Spleen (tissue), 11 donors: Measurements from ENCODE around the gene CAMKV. TPM values are rescaled to one million over a fixed set of nuclear protein-coding genes. Genes with fewer than 3 reads are reported as not detected.

Experiments
- DNase-seq: peaks from one replicate; pipeline ENCODE4 v3.0.0-alpha.2; 2020
- H3K27ac ChIP-seq, 8 donors: fragments of 200-600 bp; sonication (generic) in 7 of 8; 1 replicate in 4 of 8; 2 replicates in 4 of 8; pipeline versions ENCODE4 v1.5.0 to v1.8.0; 2016 to 2021; ENCODE audit warnings: inconsistent platforms in 4 of 8, mild to moderate bottlenecking in 4 of 8, moderate library complexity in 1 of 8
- H3K27me3 ChIP-seq, 7 donors: fragments of 200-600 bp; sonication (generic) in 6 of 7; replicated peaks in 1 of 7; 1 replicate in 4 of 7; 2 replicates in 3 of 7; pipeline versions ENCODE4 v1.5.0 to v1.8.0; 2016 to 2021; ENCODE audit warnings: inconsistent platforms in 3 of 7, mild to moderate bottlenecking in 1 of 7
- H3K36me3 ChIP-seq, 6 donors: fragments of 200-600 bp; sonication (generic) in 5 of 6; 1 replicate in 4 of 6; 2 replicates in 2 of 6; pipeline versions ENCODE4 v1.5.0 to v1.8.0; 2016 to 2021; ENCODE audit warnings: inconsistent platforms in 2 of 6
- H3K4me1 ChIP-seq, 6 donors: fragments of 200-600 bp; sonication (generic) in 5 of 6; 1 replicate in 3 of 6; 2 replicates in 3 of 6; pipeline versions ENCODE4 v1.5.0 to v1.8.0; 2016 to 2021; ENCODE audit warnings: inconsistent platforms in 3 of 6
- H3K4me3 ChIP-seq, 8 donors: fragments of 200-600 bp; sonication (generic) in 7 of 8; 1 replicate in 4 of 8; 2 replicates in 4 of 8; pipeline versions ENCODE4 v1.5.0 to v1.8.0; 2016 to 2021; ENCODE audit warnings: inconsistent platforms in 4 of 8, mild to moderate bottlenecking in 4 of 8, moderate library complexity in 2 of 8
- H3K9me3 ChIP-seq, 8 donors: fragments of 200-600 bp; sonication (generic) in 7 of 8; 1 replicate in 4 of 8; 2 replicates in 4 of 8; pipeline versions ENCODE4 v1.5.0 to v1.8.0; 2016 to 2021; ENCODE audit warnings: inconsistent platforms in 4 of 8
- CTCF ChIP-seq, 11 experiments: fragments of 200-600 bp in 7 of 11; fragments of 450-650 bp in 4 of 11; sonication (generic) in 4 of 11; IDR thresholded peaks in 8 of 11; conservative IDR thresholded peaks in 3 of 11; 1 replicate in 7 of 11; 2 replicates in 4 of 11; pipeline versions ENCODE4 v1.4.0 to v1.8.0; 2016 to 2021; ENCODE audit warnings: antibody characterized with exemption in 11 of 11, inconsistent platforms in 4 of 11, mild to moderate bottlenecking in 1 of 11
- POLR2A ChIP-seq, 3 donors: fragments of 450-650 bp; IDR thresholded peaks; one replicate each; pipeline ENCODE4 v1.5.1; 2017; ENCODE audit warnings: antibody characterized with exemption in 3 of 3, mild to moderate bottlenecking in 1 of 3
- POLR2AphosphoS5 ChIP-seq, 3 donors: sonication (generic); formaldehyde crosslinking; IDR thresholded peaks; one replicate each; pipeline ENCODE4 v1.5.1; 2017; ENCODE audit warnings: antibody characterized with exemption in 3 of 3
- whole genome bisulfite sequencing, 5 donors: extraction: QIAGEN DNeasy Blood & Tissue Kit in 3 of 5; methylation state at CpG; one replicate each; pipeline versions ENCODE4 v1.1.5 to v1.1.7; 2013 to 2018; 5-methylcytosine and 5-hydroxymethylcytosine counted together
- intact Hi-C: fragments of 100-400 bp; cut with DNase I; formaldehyde crosslinking; loops from one replicate; pipeline ENCODE4 v1.15.0; 2023; ENCODE audit warnings: low total_unique reads
- polyA plus RNA-seq, 3 donors: library from polyadenylated mRNA; stranded (reverse); fragments of 200-250 nt; gene quantifications; one replicate each; pipeline ENCODE4 v1.2.1, GENCODE V29; 2013
- total RNA-seq, 7 donors: library from RNA; depleted of rRNA in 3 of 7; stranded (reverse); fragments of >200 nt in 3 of 7; fragmentation: NEBNext Ultra II Directional in 4 of 7; extraction: Animal tissue kit (Norgen Biotek cat#: 25700) in 4 of 7; gene quantifications; one replicate each; pipeline versions ENCODE4 v1.1.0 to v1.2.1, GENCODE V29; 2016 to 2021
- donor health status: healthy with polysubstance abuse.
- donor health status: DM: no; HTN: no; CAD: no; lungs with moderate emphysema.
- donor health status: DM: no; HTN: no; CAD: no.
- donor health status: Bipolar disorder and iron deficiency.
- donor health status: healthy.
- donor health status: DM: no; HTN: no; CAD: no.
- donor health status: DM: yes; HTN: yes; CAD: no.

The CAMKV gene
- total and polyA plus RNA-seq, 10 donors = not detected

- no peaks in the 10 kb centered on the region for H3K36me3 ChIP-seq
- no peak for TF ChIP-seq CTCF (IDR thresholded peaks at IDR 0.05 in 8 of 11, conservative IDR thresholded peaks at IDR 0.05 in 3 of 11)
- TF ChIP-seq POLR2AphosphoS5 (IDR thresholded peaks at IDR 0.05) = no peak
- TF ChIP-seq POLR2A (IDR thresholded peaks at IDR 0.05) = no peak
- peaks cover 0 to 16% (median 14%) of the 10 kb centered on the region in 6 donors for H3K4me1 ChIP-seq
- WGBS, 5 donors = 15 to 34% (median 21%) methylated on average over 7 of the region's 7 CpGs
- no peak for DNase-seq
- no peak overlapping the region for H3K4me3 ChIP-seq
- H3K27ac ChIP-seq = no peak overlapping the region
- H3K27me3 ChIP-seq = peaks cover 13 to 85% (median 26%) of the 10 kb centered on the region in 7 donors
- no peaks in the 10 kb centered on the region for H3K9me3 ChIP-seq
- intact Hi-C loops = no loop called here
Measured at GRCh38 chr3:49867871-49868321, 1.8 kb downstream of the CAMKV start.

- peaks cover 13 to 85% (median 26%) of the 10 kb centered on the region in 7 donors for H3K27me3 ChIP-seq
- TF ChIP-seq POLR2AphosphoS5 (IDR thresholded peaks at IDR 0.05) = no peak
- no peak for TF ChIP-seq POLR2A (IDR thresholded peaks at IDR 0.05)
- no peak for TF ChIP-seq CTCF (IDR thresholded peaks at IDR 0.05 in 8 of 11, conservative IDR thresholded peaks at IDR 0.05 in 3 of 11)
Measured at GRCh38 chr3:49867400-49867799, 2.3 kb downstream of the CAMKV start.

GRCh38 chr3:49865198-49865784 is 4.4 kb downstream of the CAMKV start:
- Histone ChIP-seq H3K27me3 (peaks cover 12 to 73% (median 25%) of the 10 kb centered on the region in 7 donors), H3K36me3 (no peaks in the 10 kb centered on the region), H3K27ac (no peak overlapping the region), H3K4me3 (no peak overlapping the region), H3K9me3 (no peaks in the 10 kb centered on the region), H3K4me1 (peaks cover 0 to 15% (median 14%) of the 10 kb centered on the region in 6 donors)
- intact Hi-C loops = no loop called here
- WGBS, 5 donors = 46 to 73% (median 61%) methylated on average over 7 of the region's 7 CpGs
- TF ChIP-seq CTCF (IDR thresholded peaks at IDR 0.05 in 8 of 11, conservative IDR thresholded peaks at IDR 0.05 in 3 of 11) (no peak), POLR2A (IDR thresholded peaks at IDR 0.05) (no peak), POLR2AphosphoS5 (IDR thresholded peaks at IDR 0.05) (no peak)
- no peak for DNase-seq

More at GRCh38 chr3:49867400-49867799, 2.3 kb downstream of the CAMKV start:
- DNase-seq = no peak
- H3K36me3 ChIP-seq = no peaks in the 10 kb centered on the region
- 83 to 100% (median 92%) methylated on average over 1 of the region's 1 CpG for WGBS, 5 donors
- H3K4me3 ChIP-seq = no peak overlapping the region
- intact Hi-C loops = no loop called here
- no peaks in the 10 kb centered on the region for H3K9me3 ChIP-seq
- H3K4me1 ChIP-seq = peaks cover 0 to 16% (median 14%) of the 10 kb centered on the region in 6 donors
- H3K27ac ChIP-seq = no peak overlapping the region

GRCh38 chr3:49864505-49864904 is 5.2 kb downstream of the CAMKV start:
- Histone ChIP-seq H3K9me3 (no peaks in the 10 kb centered on the region), H3K27me3 (peaks cover 8 to 65% (median 18%) of the 10 kb centered on the region in 7 donors), H3K36me3 (no peaks in the 10 kb centered on the region), H3K27ac (no peak overlapping the region), H3K4me3 (no peak overlapping the region), H3K4me1 (peaks cover 0 to 8% (median 7%) of the 10 kb centered on the region in 6 donors)
- 52 to 71% (median 67%) methylated on average over 3 to 5 of the region's 5 CpGs for WGBS, 5 donors
- TF ChIP-seq POLR2AphosphoS5 (IDR thresholded peaks at IDR 0.05) (no peak), CTCF (IDR thresholded peaks at IDR 0.05 in 8 of 11, conservative IDR thresholded peaks at IDR 0.05 in 3 of 11) (no peak), POLR2A (IDR thresholded peaks at IDR 0.05) (no peak)
- intact Hi-C loops = no loop called here
- DNase-seq = no peak
